OCI-LY1 (cell line): ENCODE results near the gene PKM.

Source experiments
- CTCF ChIP-seq: fragments of 200-600 bp; sonication (generic), shearing (Covaris generic); IDR thresholded peaks from 2 replicates; pipeline ENCODE4 v1.5.1; 2017; ENCODE audit warnings: mild to moderate bottlenecking, antibody characterized with exemption, low read length, moderate library complexity, mixed read lengths
- EZH2 ChIP-seq: fragments of 200-600 bp; sonication (generic), shearing (Covaris generic); IDR thresholded peaks from 2 replicates; pipeline ENCODE4 v1.8.0; 2017; ENCODE audit warnings: borderline replicate concordance, mixed run types, mild to moderate bottlenecking, antibody characterized with exemption, low read length, moderate library complexity, mixed read lengths

- TF ChIP-seq CTCF: no peak
- no peak for TF ChIP-seq EZH2
These were observed 76.7 kb downstream of the PKM start for GRCh38 chr15:72154316-72154715.
